PC-3 (cell line): ENCODE data around the gene KEL.

ENCODE experiments used
- CTCF ChIP-seq: fragments of 300-600 bp; sonication (generic); conservative IDR thresholded peaks from 2 replicates; pipeline ENCODE4 v1.5.1; 2017; ENCODE audit warnings: antibody characterized with exemption, low read depth, mild to moderate bottlenecking, low read length
- EZH2phosphoT487 ChIP-seq: fragments of 300-600 bp; sonication (generic); IDR thresholded peaks from 2 replicates; pipeline ENCODE4 v1.6.1; 2018; ENCODE audit warnings: mild to moderate bottlenecking, antibody characterized with exemption, low read length, borderline replicate concordance

- no peak for TF ChIP-seq CTCF
- TF ChIP-seq EZH2phosphoT487: no peak
These were observed 12.5 kb upstream of the KEL start for GRCh38 chr7:142974626-142975025.
